WTC11 (cell line): ENCODE data around the gene ACTRT3.

Source experiments
- ATF3 ChIP-seq: sonication (generic); formaldehyde crosslinking; conservative IDR thresholded peaks from 2 replicates; pipeline ENCODE4 v1.8.1; 2022; ENCODE audit warnings: mild to moderate bottlenecking, missing genetic modification reagents
- CTCF ChIP-seq: fragments of 200-600 bp; IDR thresholded peaks from 2 replicates; pipeline ENCODE4 v1.8.0; 2022; ENCODE audit warnings: antibody characterized with exemption
- NR1H2 ChIP-seq: sonication (generic); formaldehyde crosslinking; IDR thresholded peaks from 2 replicates; pipeline ENCODE4 v1.9.0; 2021; ENCODE audit warnings: mild to moderate bottlenecking, moderate library complexity, missing genetic modification reagents

GRCh38 chr3:169792359-169792758 is 23.0 kb upstream of the ACTRT3 start:
- no peak for TF ChIP-seq ATF3
- no peak for TF ChIP-seq CTCF
- TF ChIP-seq NR1H2 (CRISPR knock-in tag) = no peak
